Mucosa of gallbladder (tissue), 1 donor: ENCODE data around the gene ATP5PD. TPM values are rescaled to one million over a fixed set of nuclear protein-coding genes. Genes with fewer than 3 reads are reported as not detected.
A peak's percentile ranks its signal among the peaks of the same experiment; 100 is the strongest.
"Not testable (repeated sequence)": the region's sequence is repeated elsewhere in the genome, so short reads cannot be mapped to it uniquely, and the experiment has no call there.

Experiments used
- DNase-seq: peaks from one replicate; pipeline ENCODE4 v3.0.0-alpha.2; 2020; ENCODE audit warnings: low spot score
- total RNA-seq: library from RNA; stranded (reverse); gene quantifications from one replicate; pipeline ENCODE4 v1.2.1, GENCODE V29; 2021
- donor health status: DM: no; HTN: no; CAD: no.

Gene ATP5PD
- total RNA-seq, 1 donor from 2014 or later = 226 TPM

- peak; percentile 67 for DNase-seq
Observed at GRCh38 chr17:75077496-75078283, 30.9 kb upstream of the ATP5PD start.

DNA sequence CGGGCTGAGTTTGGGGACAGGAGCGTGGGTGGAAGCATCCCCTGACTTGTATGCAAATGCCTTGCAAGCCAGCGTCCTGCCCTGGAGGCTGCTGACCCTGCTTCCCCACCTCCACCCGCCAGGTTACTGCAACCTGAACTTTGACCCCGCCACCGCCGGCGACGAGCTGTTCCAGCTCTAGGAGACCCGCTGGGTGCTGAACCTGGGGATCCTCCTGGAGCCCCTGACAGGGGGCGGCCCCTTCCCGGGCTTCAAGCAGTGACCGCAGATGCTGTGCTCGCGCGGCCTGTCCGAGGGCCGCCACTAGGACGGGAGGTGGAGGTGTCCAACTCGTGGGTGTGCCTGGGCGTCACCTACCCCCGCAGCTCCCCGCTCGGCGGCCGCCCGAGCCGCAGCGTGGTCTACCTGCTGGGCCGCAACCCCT lies 30.3 kb upstream of the ATP5PD start:
- no peak for DNase-seq

DNA sequence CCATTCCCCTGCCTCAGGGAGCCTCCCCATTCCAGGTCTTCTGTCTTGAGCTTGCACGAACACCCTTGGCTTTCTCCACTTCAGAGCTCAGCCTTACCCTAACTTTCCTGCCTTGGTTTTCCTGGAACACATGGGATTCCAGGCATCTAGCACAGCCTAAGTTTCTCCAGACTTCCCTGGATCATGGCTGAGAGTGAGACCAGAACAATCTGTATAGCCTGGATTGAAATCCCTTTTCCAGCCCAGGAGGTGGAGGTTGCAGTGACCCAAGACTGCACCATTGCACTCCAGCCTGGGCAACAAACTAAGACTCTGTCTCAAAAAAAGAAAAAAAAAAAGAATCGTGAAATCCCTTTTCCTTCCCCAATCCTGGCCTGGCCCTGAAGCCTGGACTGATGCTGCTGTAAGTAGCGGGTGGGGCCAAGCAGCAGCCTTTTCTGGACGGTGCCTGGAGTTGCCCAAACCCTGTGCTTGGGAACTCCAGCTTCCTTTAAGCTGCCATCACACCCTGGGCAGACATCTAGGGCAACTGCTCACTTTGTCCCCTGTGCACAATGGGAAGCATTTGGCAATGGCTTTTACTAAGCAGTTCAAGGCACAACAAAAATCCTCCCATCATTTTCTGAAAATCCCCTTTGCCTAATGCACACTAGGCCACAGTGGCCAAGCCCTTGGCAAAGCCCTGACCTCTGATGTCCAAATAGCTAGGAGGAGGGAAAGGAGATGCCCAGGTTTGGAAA lies 29.0 kb upstream of the ATP5PD start:
- no peak for DNase-seq

DNA sequence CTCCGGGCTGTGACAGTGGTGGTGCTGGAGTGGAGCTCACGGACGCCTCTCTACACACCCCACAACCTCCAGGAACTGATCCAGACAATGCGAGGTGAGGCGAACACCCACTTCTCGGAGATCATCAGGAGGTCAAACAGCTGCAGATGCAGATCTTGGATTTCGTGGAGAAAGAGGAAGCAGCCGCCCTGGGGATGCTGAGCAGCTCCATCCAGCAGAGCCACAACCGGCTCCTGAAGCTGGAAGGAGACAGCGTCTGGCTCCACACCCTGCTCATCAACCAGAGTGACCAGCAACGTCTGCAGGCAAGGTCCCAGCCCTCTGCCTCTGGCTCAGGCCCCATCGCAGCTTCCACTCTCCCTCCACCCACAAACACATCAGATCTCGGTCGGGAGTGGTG lies 27.8 kb upstream of the ATP5PD start:
- no peak for DNase-seq

GRCh38 chr17:75073618-75074047 lies 26.9 kb upstream of the ATP5PD start:
- no peak for DNase-seq

DNA sequence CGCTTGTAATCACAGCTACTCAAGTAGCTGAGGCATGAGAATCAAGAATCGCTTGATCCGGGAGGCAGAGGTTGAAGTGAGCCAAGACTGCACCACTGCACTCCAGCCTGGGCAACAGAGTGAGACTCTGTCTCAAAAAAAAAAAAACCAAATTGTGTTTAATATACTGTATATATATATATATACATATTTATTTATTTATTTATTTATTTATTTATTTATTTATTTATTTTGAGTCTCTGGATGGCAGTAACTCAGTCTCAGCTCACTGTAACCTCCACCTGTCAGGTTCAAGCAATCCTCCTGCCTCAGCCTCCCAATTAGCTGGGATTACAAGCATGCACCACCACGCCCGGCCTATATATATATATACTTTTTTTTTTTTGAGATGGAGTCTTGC lies 26.1 kb upstream of the ATP5PD start:
- DNase-seq = not testable (repeated sequence)

DNA sequence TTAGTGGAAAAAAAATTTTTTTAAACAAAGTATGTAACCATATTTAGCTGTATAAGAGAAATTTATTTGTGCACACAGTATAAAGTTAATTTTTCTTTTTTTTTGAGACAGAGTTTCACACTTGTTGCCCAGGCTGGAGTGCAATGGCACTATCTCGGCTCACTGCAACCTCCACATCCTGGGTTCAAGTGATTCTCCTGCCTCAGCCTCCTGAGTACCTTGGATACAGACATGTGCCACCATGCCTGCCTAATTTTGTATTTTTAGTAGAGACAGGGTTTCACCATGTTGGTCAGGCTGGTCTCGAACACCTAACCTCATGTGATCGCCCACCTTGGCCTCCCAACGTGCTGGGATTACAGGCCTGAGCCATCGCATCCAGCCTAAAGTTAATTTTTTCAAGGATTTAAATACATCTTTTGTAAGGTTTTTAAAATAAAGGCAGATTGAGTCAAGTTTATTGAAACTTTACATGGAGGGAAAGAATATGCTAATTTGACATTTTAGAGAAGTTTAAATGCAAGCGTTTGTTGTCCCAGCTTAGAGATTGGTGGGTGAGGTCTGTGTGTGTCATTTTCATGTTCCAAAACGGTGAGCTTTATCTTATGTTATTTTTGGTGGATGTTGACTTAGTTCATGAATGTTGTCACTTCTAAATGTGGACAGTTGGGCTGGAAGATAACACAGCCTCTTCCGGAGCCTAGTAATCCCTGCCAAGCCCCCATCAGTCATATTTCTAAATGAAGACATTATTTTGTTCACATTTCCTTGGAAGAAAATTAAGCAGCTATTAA lies 24.9 kb upstream of the ATP5PD start:
- DNase-seq = not testable (repeated sequence)

GRCh38 chr17:75069783-75070182 lies 23.0 kb upstream of the ATP5PD start:
- no peak for DNase-seq

DNA sequence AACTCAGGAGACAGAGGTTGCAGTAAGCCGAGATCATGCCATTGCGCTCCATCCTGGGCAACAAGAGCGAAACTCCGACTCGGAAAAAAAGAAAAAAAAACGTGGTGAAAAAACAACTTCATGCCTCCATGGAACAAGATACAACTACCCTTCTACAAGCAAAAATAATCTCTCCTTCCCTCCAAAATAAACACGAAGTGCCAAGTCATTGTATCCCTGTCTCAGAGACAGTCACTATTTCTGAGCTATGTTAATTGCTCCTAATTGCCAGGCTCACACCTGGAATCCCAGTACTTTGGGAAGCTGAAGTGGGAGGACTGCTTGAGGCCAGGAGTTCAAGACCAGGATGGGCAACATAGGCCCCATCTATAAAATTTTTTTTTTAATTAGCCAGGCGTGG lies 22.0 kb upstream of the ATP5PD start:
- no peak for DNase-seq

- no peak for DNase-seq
Observed at GRCh38 chr17:75067856-75068255, 21.1 kb upstream of the ATP5PD start.

GRCh38 chr17:75065562-75066151 lies 18.9 kb upstream of the ATP5PD start:
- DNase-seq = no peak

- no peak for DNase-seq
Observed at GRCh38 chr17:75064867-75065561, 18.2 kb upstream of the ATP5PD start.

- no peak for DNase-seq
Observed at GRCh38 chr17:75064460-75064859, 17.7 kb upstream of the ATP5PD start.

- no peak for DNase-seq
Observed at GRCh38 chr17:75064040-75064439, 17.3 kb upstream of the ATP5PD start.

DNA sequence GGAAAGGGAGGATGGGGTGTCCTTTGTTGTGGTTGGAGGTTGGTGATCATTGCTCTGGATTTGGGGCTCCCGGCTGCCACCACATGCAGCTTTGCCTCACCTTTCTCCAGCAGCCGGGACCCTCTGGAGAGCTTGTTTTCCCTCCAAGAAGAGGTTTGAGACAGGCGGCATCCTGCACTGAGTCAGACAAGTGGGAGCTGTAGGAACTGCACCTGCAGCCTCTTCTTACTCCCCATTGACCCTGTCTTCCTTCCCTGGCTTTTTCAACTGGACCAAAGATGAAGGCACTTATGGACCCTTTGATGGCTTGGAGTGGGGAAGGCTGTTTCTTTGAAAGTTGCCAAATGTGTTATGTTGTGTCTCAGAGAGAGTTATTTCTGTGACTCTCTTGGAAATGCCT lies 16.9 kb upstream of the ATP5PD start:
- no peak for DNase-seq

DNA sequence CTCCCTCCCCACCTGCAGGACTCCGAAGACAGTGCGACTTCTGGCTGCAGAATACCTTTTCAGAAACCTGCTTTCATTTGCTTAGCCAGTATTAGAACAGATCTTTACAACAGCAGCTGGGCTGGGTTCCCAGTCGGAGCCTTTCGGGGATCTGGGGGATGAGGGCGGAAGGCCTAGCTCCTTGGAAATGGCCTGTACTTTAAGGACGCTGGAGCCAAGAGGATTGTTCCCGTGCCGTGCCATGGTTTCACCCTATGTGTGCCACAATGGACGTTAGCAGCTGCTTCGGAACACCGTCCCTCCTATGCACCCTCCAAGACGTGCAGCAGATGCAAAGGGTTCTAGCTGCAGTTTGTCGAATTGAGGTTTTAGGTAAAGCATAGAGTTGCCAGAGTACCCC lies 16.4 kb upstream of the ATP5PD start:
- DNase-seq = no peak

DNA sequence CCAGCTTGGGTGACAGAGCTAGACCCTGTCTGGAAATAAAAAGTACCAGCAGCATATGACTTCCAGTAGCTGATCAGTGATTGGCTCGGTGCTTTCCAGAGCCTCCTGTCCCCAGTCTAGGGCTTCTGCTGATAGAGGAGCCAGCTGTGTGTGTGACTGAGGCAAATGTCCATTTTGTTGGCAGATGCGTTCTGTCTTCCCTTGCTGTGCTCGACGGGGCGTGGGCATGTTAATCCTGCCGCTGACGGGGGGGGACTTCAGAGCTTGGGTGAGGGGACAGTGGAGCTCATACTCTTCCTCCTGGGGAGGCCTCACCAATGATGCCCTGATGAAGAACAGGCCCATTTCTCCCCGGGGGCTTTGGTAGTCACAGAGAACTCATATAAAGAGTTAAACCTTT lies 14.8 kb upstream of the ATP5PD start:
- DNase-seq = no peak

- no peak for DNase-seq
Observed at GRCh38 chr17:75061055-75061438, 14.3 kb upstream of the ATP5PD start.

DNA sequence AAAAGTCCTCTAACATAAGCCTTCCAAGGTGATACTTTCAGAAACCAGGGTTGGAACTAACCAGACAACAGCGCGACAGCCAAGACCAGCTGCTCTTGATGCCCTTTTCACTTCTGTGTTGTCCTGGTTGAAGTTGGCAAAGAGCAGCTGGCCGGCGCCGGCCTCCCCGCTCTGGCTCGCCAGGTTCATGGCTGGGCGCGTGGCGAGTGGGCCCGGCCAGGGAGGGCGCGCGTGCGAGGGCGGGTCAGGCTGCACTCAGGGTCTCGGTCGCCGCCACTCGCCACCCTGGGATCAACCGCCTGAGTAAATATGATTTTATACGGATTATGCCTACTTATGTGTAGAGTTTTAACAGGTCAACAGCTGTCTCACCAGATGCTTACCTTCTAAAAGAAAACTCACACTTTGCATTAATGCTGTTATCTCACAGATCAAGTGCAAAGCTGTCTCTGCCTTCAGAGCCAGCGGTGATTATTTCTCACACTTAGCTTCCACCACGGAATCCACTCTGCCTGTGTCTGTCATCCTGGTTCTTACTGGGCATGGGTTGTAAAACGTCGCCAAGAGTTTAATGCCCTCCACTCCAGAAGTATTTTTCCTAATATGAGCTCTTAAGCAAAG lies 13.8 kb upstream of the ATP5PD start:
- DNase-seq = no peak

- DNase-seq = no peak
Observed at GRCh38 chr17:75059369-75060345, 12.9 kb upstream of the ATP5PD start.
